HUES64 (cell line): Measurements from ENCODE around the gene ATP2C2.

Experiments used
- H3K27ac ChIP-seq: 2 replicates; pipeline ENCODE4 v1.7.0; 2013; ENCODE audit warnings: low read depth, low read length, inconsistent platforms
- H3K27me3 ChIP-seq: 2 replicates; pipeline ENCODE4 v1.6.1; 2013; ENCODE audit warnings: mild to moderate bottlenecking, low read length; ENCODE audit not compliant: insufficient read depth
- H3K36me3 ChIP-seq: 2 replicates; pipeline ENCODE4 v1.6.1; 2013; ENCODE audit warnings: mild to moderate bottlenecking, low read length; ENCODE audit not compliant: insufficient read depth
- H3K4me1 ChIP-seq: 2 replicates; pipeline ENCODE4 v1.6.1; 2013; ENCODE audit warnings: mild to moderate bottlenecking, low read length, moderate library complexity; ENCODE audit not compliant: insufficient read depth
- H3K4me3 ChIP-seq: 2 replicates; pipeline ENCODE4 v1.5.1; 2013; ENCODE audit warnings: mild to moderate bottlenecking, low read length, moderate library complexity
- H3K9ac ChIP-seq: 2 replicates; pipeline ENCODE4 v1.6.1; 2013; ENCODE audit warnings: mild to moderate bottlenecking, low read depth, low read length
- H3K9me3 ChIP-seq: 2 replicates; pipeline ENCODE4 v1.6.1; 2013; ENCODE audit warnings: low read depth, low read length; ENCODE audit not compliant: insufficient read depth
- WGBS: fragments of 150-250, 120-280 bp; methylation state at CpG from one replicate; pipeline ENCODE4 v1.1.7; 2013; ENCODE audit warnings: missing lambda C conversion rate; 5-methylcytosine and 5-hydroxymethylcytosine counted together

Gene ATP2C2

GRCh38 chr16:84502581-84502980, 134.2 kb downstream of the ATP2C2 start:
- Histone ChIP-seq H3K4me3 (no peak overlapping the region), H3K9me3 (no peaks in the 10 kb centered on the region), H3K36me3 (peaks cover 8% of the 10 kb centered on the region), H3K4me1 (peaks cover 3% of the 10 kb centered on the region; the same call in 1 of the 2 replicates), H3K27me3 (no peaks in the 10 kb centered on the region), H3K9ac (no peak overlapping the region), H3K27ac (no peak overlapping the region)
- 95% methylated on average over 6 of the region's 6 CpGs for WGBS

GRCh38 chr16:84503751-84504395, 135.5 kb downstream of the ATP2C2 start:
- Histone ChIP-seq H3K4me3 (peak overlapping the region; percentile 97), H3K9me3 (no peaks in the 10 kb centered on the region), H3K9ac (0 out of 2 replicates have a peak overlapping the region, but pooled peaks have one; percentile 19), H3K36me3 (no peaks in the 10 kb centered on the region), H3K27ac (no peak overlapping the region), H3K27me3 (no peaks in the 10 kb centered on the region), H3K4me1 (peaks cover 3% of the 10 kb centered on the region; the same call in 1 of the 2 replicates)
- 51% methylated on average over 13 of the region's 13 CpGs for WGBS

GRCh38 chr16:84504420-84505248, 136.3 kb downstream of the ATP2C2 start, which contains the start of gene MEAK7:
TSS of gene MEAK7 (minus strand) at chr16:84504659. CDS start at chr16:84498086, 6,573 bp downstream.
- peaks cover 7% of the 10 kb centered on the region for H3K4me1 ChIP-seq
- peak within 1 kb of the TSS; percentile 97 for H3K4me3 ChIP-seq
- no peaks in the 10 kb centered on the region for H3K27me3 ChIP-seq
- peak within 1 kb of the TSS; percentile 67 for H3K9ac ChIP-seq
- H3K9me3 ChIP-seq, result no peaks in the 10 kb centered on the region
- 9% methylated on average over 44 of the region's 45 CpGs for WGBS
- H3K27ac ChIP-seq, result peak within 1 kb of the TSS; percentile 68
- no peaks in the 10 kb centered on the region for H3K36me3 ChIP-seq

- WGBS, result 90% methylated on average over 33 of the region's 33 CpGs
- Histone ChIP-seq H3K36me3 (no peaks in the 10 kb centered on the region), H3K4me1 (peaks cover 7% of the 10 kb centered on the region), H3K27me3 (no peaks in the 10 kb centered on the region), H3K9ac (peak overlapping the region; percentile 62), H3K9me3 (no peaks in the 10 kb centered on the region), H3K27ac (peak overlapping the region; percentile 68; the same call in 1 of the 2 replicates), H3K4me3 (peak overlapping the region; percentile 97)
Measured at GRCh38 chr16:84505249-84506187, 137.2 kb downstream of the ATP2C2 start.

- no peak overlapping the region for H3K9ac ChIP-seq
- 94% methylated on average over 27 of the region's 27 CpGs for WGBS
- no peaks in the 10 kb centered on the region for H3K27me3 ChIP-seq
- H3K36me3 ChIP-seq, result no peaks in the 10 kb centered on the region
- no peak overlapping the region for H3K27ac ChIP-seq
- H3K9me3 ChIP-seq, result no peaks in the 10 kb centered on the region
- H3K4me3 ChIP-seq, result no peak overlapping the region
- peaks cover 17% of the 10 kb centered on the region for H3K4me1 ChIP-seq
Measured at GRCh38 chr16:84507011-84507982, 139.0 kb downstream of the ATP2C2 start.

GRCh38 chr16:84508502-84508901, 140.2 kb downstream of the ATP2C2 start:
- Histone ChIP-seq H3K27me3 (no peaks in the 10 kb centered on the region), H3K9me3 (no peaks in the 10 kb centered on the region), H3K27ac (no peak overlapping the region), H3K36me3 (no peaks in the 10 kb centered on the region), H3K4me3 (no peak overlapping the region), H3K4me1 (peaks cover 17% of the 10 kb centered on the region), H3K9ac (no peak overlapping the region)
- 95% methylated on average over 8 of the region's 8 CpGs for WGBS

GRCh38 chr16:84509032-84509950, 141.0 kb downstream of the ATP2C2 start:
- Histone ChIP-seq H3K27me3 (no peaks in the 10 kb centered on the region), H3K9ac (no peak overlapping the region), H3K27ac (no peak overlapping the region), H3K36me3 (no peaks in the 10 kb centered on the region), H3K4me3 (no peak overlapping the region), H3K4me1 (peaks cover 14% of the 10 kb centered on the region), H3K9me3 (no peaks in the 10 kb centered on the region)
- WGBS, result 60% methylated on average over 20 of the region's 20 CpGs

- H3K27me3 ChIP-seq, result no peaks in the 10 kb centered on the region
- no peaks in the 10 kb centered on the region for H3K9me3 ChIP-seq
- H3K9ac ChIP-seq, result no peak overlapping the region
- WGBS, result 19% methylated on average over 21 of the region's 21 CpGs
- peak overlapping the region; percentile 31; the same call in 1 of the 2 replicates for H3K4me3 ChIP-seq
- no peak overlapping the region for H3K27ac ChIP-seq
- H3K4me1 ChIP-seq, result peaks cover 21% of the 10 kb centered on the region
- no peaks in the 10 kb centered on the region for H3K36me3 ChIP-seq
Measured at GRCh38 chr16:84511180-84511800, 143.0 kb downstream of the ATP2C2 start.

- H3K27ac ChIP-seq, result no peak overlapping the region
- H3K4me1 ChIP-seq, result peaks cover 21% of the 10 kb centered on the region
- no peaks in the 10 kb centered on the region for H3K9me3 ChIP-seq
- no peak overlapping the region for H3K4me3 ChIP-seq
- no peaks in the 10 kb centered on the region for H3K27me3 ChIP-seq
- H3K9ac ChIP-seq, result no peak overlapping the region
- 85% methylated on average over 13 of the region's 13 CpGs for WGBS
- H3K36me3 ChIP-seq, result no peaks in the 10 kb centered on the region
Measured at GRCh38 chr16:84511831-84512230, 143.5 kb downstream of the ATP2C2 start.
